Smooth muscle cell (in vitro differentiated cells): ENCODE results near the gene IFT52. TPM values are rescaled to one million over a fixed set of nuclear protein-coding genes. Genes with fewer than 3 reads are reported as not detected.

Source experiments
- DNase-seq: peaks from one replicate; lab custom pipeline; 2025; ENCODE audit not compliant: unreplicated experiment; lab: John Stamatoyannopoulos, UW
- H2AFZ ChIP-seq: fragments of 200-600 bp; sonication (generic); 2 replicates; pipeline ENCODE4 v1.6.0; 2016; ENCODE audit warnings: antibody characterized with exemption, low read depth, mild to moderate bottlenecking
- H3F3A ChIP-seq: fragments of 200-600 bp; sonication (generic); 2 replicates; pipeline ENCODE4 v1.6.0; 2017; ENCODE audit warnings: antibody characterized with exemption, low read depth
- H3K27ac ChIP-seq: fragments of 200-600 bp; sonication (generic); 2 replicates; pipeline ENCODE4 v1.5.1; 2016; ENCODE audit warnings: low read depth, mild to moderate bottlenecking
- H3K27me3 ChIP-seq: fragments of 200-600 bp; sonication (generic); 2 replicates; pipeline ENCODE4 v1.6.1; 2016; ENCODE audit warnings: low read depth, mild to moderate bottlenecking
- H3K36me3 ChIP-seq: fragments of 200-600 bp; sonication (generic); 2 replicates; pipeline ENCODE4 v1.5.1; 2016; ENCODE audit warnings: low read depth
- H3K4me1 ChIP-seq: fragments of 200-600 bp; sonication (generic); 2 replicates; pipeline ENCODE4 v1.5.1; 2016; ENCODE audit warnings: low read depth
- H3K4me2 ChIP-seq: fragments of 200-600 bp; sonication (generic); 2 replicates; pipeline ENCODE4 v1.6.0; 2016; ENCODE audit warnings: mild to moderate bottlenecking
- H3K4me3 ChIP-seq: fragments of 200-600 bp; sonication (generic); 2 replicates; pipeline ENCODE4 v1.5.1; 2016; ENCODE audit warnings: mild to moderate bottlenecking
- H3K79me2 ChIP-seq: fragments of 200-600 bp; sonication (generic); 2 replicates; pipeline ENCODE4 v1.6.0; 2016; ENCODE audit warnings: low read depth, mild to moderate bottlenecking
- H3K9ac ChIP-seq: fragments of 200-600 bp; sonication (generic); 2 replicates; pipeline ENCODE4 v1.6.0; 2016; ENCODE audit warnings: low read depth
- H3K9me3 ChIP-seq: fragments of 200-600 bp; sonication (generic); replicated peaks from 2 replicates; pipeline ENCODE4 v1.5.1; 2016; ENCODE audit warnings: low read depth
- H4K20me1 ChIP-seq: fragments of 200-600 bp; sonication (generic); 2 replicates; pipeline ENCODE4 v1.6.0; 2016; ENCODE audit warnings: low read depth
- CTCF ChIP-seq: fragments of 200-600 bp; sonication (generic); IDR thresholded peaks from 2 replicates; pipeline ENCODE4 v1.5.1; 2017; ENCODE audit warnings: borderline replicate concordance, mild to moderate bottlenecking, antibody characterized with exemption; ENCODE audit not compliant: insufficient read depth, poor library complexity, severe bottlenecking
- WGBS: methylation state at CpG from one replicate; pipeline ENCODE4 v1.1.7; 2016; ENCODE audit warnings: low lambda C conversion rate; 5-methylcytosine and 5-hydroxymethylcytosine counted together
- polyA plus RNA-seq: library from polyadenylated mRNA; unstranded; fragments of >200 nt; fragmentation: Nextera tagmentation; extraction: Ambion mirVana; gene quantifications from 2 replicates; pipeline ENCODE4 v1.2.1, GENCODE V29; 2016
- total RNA-seq: library from RNA; depleted of rRNA; stranded (reverse); fragments of >200 nt; gene quantifications from 2 replicates; pipeline ENCODE4 v1.2.3, GENCODE V29; 2014

IFT52 gene
- total and polyA plus RNA-seq, 2 experiments from 2014 or later, result 46.5 to 51.0 TPM

- no peak overlapping the region for H3K4me2 ChIP-seq
- TF ChIP-seq CTCF, result no peak
Observed at GRCh38 chr20:43559147-43559987, 31.4 kb upstream of the IFT52 start.

DNA sequence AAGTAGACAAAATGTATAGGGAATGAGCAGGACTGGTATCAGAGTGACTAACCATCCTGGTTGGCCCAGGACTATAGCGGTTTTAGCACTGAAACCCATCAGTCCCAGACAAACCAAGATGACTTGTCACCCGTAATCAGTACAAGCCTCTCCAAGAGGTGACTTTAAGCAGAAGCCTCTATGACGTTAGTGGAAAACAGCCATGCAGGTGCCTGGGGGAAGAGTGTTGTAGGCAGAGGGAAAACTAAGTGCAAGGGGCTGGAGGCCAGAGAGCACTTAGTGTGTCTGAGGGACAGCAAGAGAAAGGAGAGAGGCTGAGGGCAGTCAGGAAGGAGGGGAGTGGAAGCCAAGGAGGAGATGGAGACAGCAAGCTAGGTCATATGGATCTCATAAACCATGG, 29.8 kb upstream of the IFT52 start:
- Histone ChIP-seq H3K9me3 (no peaks in the 10 kb centered on the region), H3K4me1 (no peaks in the 10 kb centered on the region), H3K36me3 (no peaks in the 10 kb centered on the region), H3K79me2 (no peaks in the 10 kb centered on the region), H3K4me2 (no peak overlapping the region), H2AFZ (no peak overlapping the region), H3K9ac (no peak overlapping the region), H4K20me1 (no peaks in the 10 kb centered on the region), H3K4me3 (no peak overlapping the region), H3K27me3 (no peaks in the 10 kb centered on the region), H3K27ac (no peak overlapping the region), H3F3A (no peaks in the 10 kb centered on the region)
- WGBS, result 69% methylated on average over 3 of the region's 3 CpGs
- no peak for DNase-seq
- TF ChIP-seq CTCF, result no peak

More at GRCh38 chr20:43559147-43559987, 31.4 kb upstream of the IFT52 start:
- H3K4me3 ChIP-seq, result peak overlapping the region; percentile 19
- no peaks in the 10 kb centered on the region for H3K4me1 ChIP-seq
- WGBS, result 95% methylated on average over 8 of the region's 8 CpGs
- no peak overlapping the region for H2AFZ ChIP-seq
- no peaks in the 10 kb centered on the region for H3K79me2 ChIP-seq
- DNase-seq, result no peak
- no peaks in the 10 kb centered on the region for H3K9me3 ChIP-seq
- no peak overlapping the region for H3K27ac ChIP-seq
- no peaks in the 10 kb centered on the region for H3F3A ChIP-seq
- no peaks in the 10 kb centered on the region for H4K20me1 ChIP-seq
- H3K9ac ChIP-seq, result no peak overlapping the region
- H3K27me3 ChIP-seq, result no peaks in the 10 kb centered on the region
- H3K36me3 ChIP-seq, result no peaks in the 10 kb centered on the region

DNA sequence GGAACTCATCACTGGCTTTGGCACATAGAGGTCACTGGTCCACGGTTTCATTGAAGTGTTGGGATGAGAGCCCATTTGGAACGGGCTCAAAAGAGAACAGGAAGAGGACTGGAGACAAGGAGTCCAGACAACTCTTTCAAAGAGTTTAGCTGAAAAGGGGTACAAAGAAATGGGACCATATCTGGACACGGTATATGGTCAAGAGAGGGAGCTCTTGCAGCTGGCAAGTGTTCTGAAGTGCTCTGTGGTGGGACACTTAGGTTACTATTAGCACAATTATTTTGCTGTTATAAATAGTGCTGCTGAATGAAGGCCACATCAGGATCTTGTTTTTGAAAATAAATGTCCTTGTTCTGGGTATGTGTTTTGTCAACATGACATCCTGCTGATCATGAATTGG, 27.3 kb upstream of the IFT52 start:
- Histone ChIP-seq H3K27ac (no peak overlapping the region), H3K27me3 (no peaks in the 10 kb centered on the region), H3F3A (no peaks in the 10 kb centered on the region), H2AFZ (no peak overlapping the region), H3K9me3 (no peaks in the 10 kb centered on the region), H3K79me2 (no peaks in the 10 kb centered on the region), H3K4me2 (no peak overlapping the region), H3K9ac (no peak overlapping the region), H3K4me3 (no peak overlapping the region), H4K20me1 (no peaks in the 10 kb centered on the region), H3K36me3 (no peaks in the 10 kb centered on the region), H3K4me1 (no peaks in the 10 kb centered on the region)
- no peak for DNase-seq
- no peak for TF ChIP-seq CTCF
- 80% methylated on average over 3 of the region's 3 CpGs for WGBS

- Histone ChIP-seq H3K27me3 (no peaks in the 10 kb centered on the region), H3K9ac (no peak overlapping the region), H3K4me3 (no peak overlapping the region), H3K79me2 (no peaks in the 10 kb centered on the region), H3K9me3 (no peaks in the 10 kb centered on the region), H2AFZ (no peak overlapping the region), H3K27ac (no peak overlapping the region), H3K36me3 (no peaks in the 10 kb centered on the region), H3F3A (no peaks in the 10 kb centered on the region), H3K4me1 (no peaks in the 10 kb centered on the region), H4K20me1 (no peaks in the 10 kb centered on the region), H3K4me2 (no peak overlapping the region)
- TF ChIP-seq CTCF, result no peak
- 93% methylated on average over 7 of the region's 7 CpGs for WGBS
- DNase-seq, result no peak
Observed at GRCh38 chr20:43563991-43564390, 26.7 kb upstream of the IFT52 start.
